Astrocyte (in vitro differentiated cells and primary cell): ENCODE data around the gene CDKAL1. TPM values are rescaled to one million over a fixed set of nuclear protein-coding genes. Genes with fewer than 3 reads are reported as not detected.

Source experiments
- DNase-seq: peaks from one replicate; pipeline ENCODE4 v3.0.0-alpha.2; 2010; ENCODE audit warnings: low read depth
- FAIRE-seq: peaks from 2 replicates; lab custom pipeline; 2011; peaks lifted over from hg19 to GRCh38; lab: Jason Lieb, UNC
- H2AFZ ChIP-seq: 2 replicates; pipeline ENCODE4 v1.6.0; 2012; ENCODE audit warnings: low read depth, low read length, inconsistent platforms
- H3K27ac ChIP-seq: 2 replicates; pipeline ENCODE4 v1.5.1; 2011; ENCODE audit warnings: low read depth, low read length, inconsistent platforms
- H3K27me3 ChIP-seq: 2 replicates; pipeline ENCODE4 v1.6.0; 2011; ENCODE audit warnings: low read length, inconsistent platforms; ENCODE audit not compliant: insufficient read depth
- H3K36me3 ChIP-seq: 2 replicates; pipeline ENCODE4 v1.5.1; 2011; ENCODE audit warnings: low read length, inconsistent platforms; ENCODE audit not compliant: insufficient read depth
- H3K4me1 ChIP-seq: 2 replicates; pipeline ENCODE4 v1.5.1; 2011; ENCODE audit warnings: low read length, inconsistent platforms; ENCODE audit not compliant: insufficient read depth
- H3K4me2 ChIP-seq: 2 replicates; pipeline ENCODE4 v1.6.0; 2012; ENCODE audit warnings: low read length, inconsistent platforms
- H3K4me3 ChIP-seq: 2 replicates; pipeline ENCODE4 v1.5.1; 2011; ENCODE audit warnings: low read depth, mild to moderate bottlenecking, low read length, inconsistent platforms; ENCODE audit not compliant: insufficient read depth
- H3K79me2 ChIP-seq: 2 replicates; pipeline ENCODE4 v1.6.0; 2012; ENCODE audit warnings: mild to moderate bottlenecking, low read length, inconsistent platforms; ENCODE audit not compliant: insufficient read depth
- H3K9ac ChIP-seq: 2 replicates; pipeline ENCODE4 v1.6.0; 2012; ENCODE audit warnings: mild to moderate bottlenecking, low read length, inconsistent platforms
- H3K9me3 ChIP-seq: 2 replicates; pipeline ENCODE4 v1.5.1; 2012; ENCODE audit warnings: low read depth, mild to moderate bottlenecking, low read length, inconsistent platforms; ENCODE audit not compliant: insufficient read depth
- H4K20me1 ChIP-seq: 2 replicates; pipeline ENCODE4 v1.6.0; 2012; ENCODE audit warnings: low read length, inconsistent platforms; ENCODE audit not compliant: insufficient read depth
- H3K27ac Mint-ChIP-seq: one replicate; pipeline ENCODE4 v1.8.0; 2021; ENCODE audit warnings: mild to moderate bottlenecking, mixed read lengths; ENCODE audit not compliant: unreplicated experiment
- H3K27me3 Mint-ChIP-seq: one replicate; pipeline ENCODE4 v1.8.0; 2021; ENCODE audit warnings: low read depth, mixed read lengths; ENCODE audit not compliant: unreplicated experiment
- H3K36me3 Mint-ChIP-seq: one replicate; pipeline ENCODE4 v1.8.0; 2021; ENCODE audit warnings: low read depth, mixed read lengths; ENCODE audit not compliant: unreplicated experiment
- H3K4me1 Mint-ChIP-seq: one replicate; pipeline ENCODE4 v1.8.0; 2021; ENCODE audit warnings: low read depth, mixed read lengths; ENCODE audit not compliant: unreplicated experiment
- H3K4me3 Mint-ChIP-seq: one replicate; pipeline ENCODE4 v1.8.0; 2021; ENCODE audit warnings: mild to moderate bottlenecking, moderate library complexity, mixed read lengths; ENCODE audit not compliant: unreplicated experiment
- H3K9me3 Mint-ChIP-seq: one replicate; pipeline ENCODE4 v1.8.0; 2021; ENCODE audit warnings: mild to moderate bottlenecking, mixed read lengths; ENCODE audit not compliant: unreplicated experiment
- CTCF ChIP-seq: IDR thresholded peaks from 2 replicates; pipeline ENCODE4 v1.5.1; 2011; ENCODE audit warnings: low read depth, mild to moderate bottlenecking, inconsistent platforms, low read length, moderate library complexity; ENCODE audit not compliant: insufficient read depth
- EZH2 ChIP-seq: IDR thresholded peaks from 2 replicates; pipeline ENCODE4 v1.6.1; 2012; ENCODE audit warnings: mild to moderate bottlenecking, low read length, inconsistent platforms; ENCODE audit not compliant: insufficient read depth
- total RNA-seq: library from RNA; stranded (reverse); gene quantifications from 2 replicates; pipeline ENCODE4 v1.2.1, GENCODE V29; 2021

CDKAL1 gene
- total RNA-seq, 1 donor from 2014 or later = 13.7 TPM

- H4K20me1 ChIP-seq = no peaks in the 10 kb centered on the region
- H3K9ac ChIP-seq = no peak overlapping the region
- no peak overlapping the region for H3K4me3 ChIP-seq
- Mint-ChIP-seq H3K27me3 (no peaks in the 10 kb centered on the region), H3K4me1 (peaks cover 10% of the 10 kb centered on the region), H3K36me3 (peaks cover 2% of the 10 kb centered on the region), H3K9me3 (peaks cover 2% of the 10 kb centered on the region), H3K4me3 (no peak overlapping the region), H3K27ac (no peak overlapping the region)
- no peak overlapping the region for H3K4me2 ChIP-seq
- H3K36me3 ChIP-seq = no peaks in the 10 kb centered on the region
- no peak overlapping the region for H3K27ac ChIP-seq
- H3K79me2 ChIP-seq = no peaks in the 10 kb centered on the region
- no peak overlapping the region for H2AFZ ChIP-seq
- H3K4me1 ChIP-seq = peaks cover 9% of the 10 kb centered on the region
- FAIRE-seq = no peak
- TF ChIP-seq EZH2 (no peak), CTCF (no peak)
- no peak for DNase-seq
- no peaks in the 10 kb centered on the region for H3K27me3 ChIP-seq
- H3K9me3 ChIP-seq = no peaks in the 10 kb centered on the region
Measured at GRCh38 chr6:20841806-20842205, 307.5 kb downstream of the CDKAL1 start.

- H3K27me3 ChIP-seq = no peaks in the 10 kb centered on the region
- H3K27ac ChIP-seq = no peak overlapping the region
- no peak overlapping the region for H3K9ac ChIP-seq
- peaks cover 5% of the 10 kb centered on the region for H3K4me1 Mint-ChIP-seq
- H3K36me3 ChIP-seq = no peaks in the 10 kb centered on the region
- H3K9me3 ChIP-seq = no peaks in the 10 kb centered on the region
- no peak overlapping the region for H2AFZ ChIP-seq
- no peaks in the 10 kb centered on the region for H3K27me3 Mint-ChIP-seq
- H3K27ac Mint-ChIP-seq = no peak overlapping the region
- no peaks in the 10 kb centered on the region for H3K9me3 Mint-ChIP-seq
- no peaks in the 10 kb centered on the region for H3K79me2 ChIP-seq
- FAIRE-seq = no peak
- peak; percentile 25 for DNase-seq
- TF ChIP-seq EZH2 = no peak
- H4K20me1 ChIP-seq = no peaks in the 10 kb centered on the region
- no peak overlapping the region for H3K4me3 ChIP-seq
- H3K4me1 ChIP-seq = peaks cover 8% of the 10 kb centered on the region
- H3K4me3 Mint-ChIP-seq = no peak overlapping the region
- peaks cover 2% of the 10 kb centered on the region for H3K36me3 Mint-ChIP-seq
- H3K4me2 ChIP-seq = no peak overlapping the region
Measured at GRCh38 chr6:20845592-20845991, 311.3 kb downstream of the CDKAL1 start.

GRCh38 chr6:20846602-20847028 lies 312.4 kb downstream of the CDKAL1 start:
- DNase-seq = peak; percentile 54
- no peaks in the 10 kb centered on the region for H3K36me3 ChIP-seq
- H2AFZ ChIP-seq = no peak overlapping the region
- no peak overlapping the region for H3K4me2 ChIP-seq
- Mint-ChIP-seq H3K4me1 (peaks cover 2% of the 10 kb centered on the region), H3K27ac (no peak overlapping the region), H3K27me3 (no peaks in the 10 kb centered on the region), H3K9me3 (no peaks in the 10 kb centered on the region), H3K4me3 (no peak overlapping the region), H3K36me3 (peaks cover 2% of the 10 kb centered on the region)
- H3K9me3 ChIP-seq = no peaks in the 10 kb centered on the region
- H4K20me1 ChIP-seq = no peaks in the 10 kb centered on the region
- peaks cover 6% of the 10 kb centered on the region for H3K4me1 ChIP-seq
- no peaks in the 10 kb centered on the region for H3K27me3 ChIP-seq
- no peak overlapping the region for H3K9ac ChIP-seq
- no peak for FAIRE-seq
- no peaks in the 10 kb centered on the region for H3K79me2 ChIP-seq
- H3K27ac ChIP-seq = no peak overlapping the region
- no peak overlapping the region for H3K4me3 ChIP-seq
- TF ChIP-seq EZH2 = no peak
